ENCODE data around the gene LY9.

LY9 gene

DNA sequence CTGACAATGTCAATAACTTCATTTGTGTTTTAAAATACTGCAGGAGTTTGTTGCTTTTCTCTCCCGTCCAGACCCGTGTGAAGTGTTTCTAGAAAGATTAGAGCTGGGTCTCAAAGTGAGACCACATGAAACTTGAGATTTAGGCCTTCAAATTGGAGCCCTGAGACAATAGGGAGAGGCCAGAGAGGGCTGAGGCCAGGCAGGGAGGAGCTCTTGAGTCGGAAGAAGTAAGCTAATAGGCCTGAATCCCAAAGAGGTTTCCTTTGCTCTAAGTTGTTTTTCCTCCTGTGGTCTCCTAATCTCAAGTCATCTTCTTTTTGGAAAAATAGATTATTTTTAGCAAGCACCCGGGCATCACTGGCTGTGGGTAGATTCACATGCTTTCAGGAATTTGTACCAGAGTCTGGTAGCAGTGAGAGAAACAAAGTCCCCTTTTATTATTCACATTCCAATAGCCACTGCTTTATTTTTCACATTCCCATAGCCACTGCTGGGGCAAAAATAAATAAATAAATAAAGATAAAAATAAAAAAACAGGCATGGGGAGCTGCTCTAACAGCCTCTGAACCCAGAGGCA, 41.1 kb downstream of the LY9 start:
- DNase-seq (ENCODE audit: low read depth): no peak

DNA sequence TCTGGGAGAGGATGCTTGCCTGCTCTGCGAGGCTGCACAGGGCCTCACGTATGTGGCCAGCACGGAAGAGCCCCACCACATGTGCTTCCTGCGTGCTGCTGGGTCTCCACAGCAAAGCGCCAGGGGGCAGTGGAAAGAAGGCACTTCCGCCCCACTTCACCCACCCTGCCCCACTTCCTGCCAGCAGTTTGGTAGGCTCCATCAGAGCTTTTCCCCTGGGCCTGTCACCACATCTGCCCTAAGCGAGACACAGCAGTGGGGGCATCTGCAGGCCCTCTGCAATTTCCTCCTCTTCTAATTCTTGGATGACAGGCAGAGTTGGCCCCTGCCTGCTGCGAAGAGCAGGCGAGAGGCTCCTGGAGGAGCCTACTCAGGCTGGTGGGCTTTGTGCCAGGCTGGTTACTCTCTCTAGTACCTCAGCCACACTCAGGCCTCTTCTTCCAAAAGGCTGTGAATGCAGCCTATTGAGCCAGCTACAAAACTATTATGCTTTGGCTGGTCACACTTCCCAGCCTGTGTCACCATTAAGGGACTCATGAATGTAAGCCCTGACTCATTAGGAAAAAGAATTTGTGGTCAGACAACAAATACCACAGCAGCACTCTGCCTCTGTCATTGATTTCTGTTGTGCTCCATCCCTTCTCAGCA, 41.7 kb downstream of the LY9 start:
- DNase-seq (ENCODE audit: low read depth): peak; percentile 62

- DNase-seq (ENCODE audit: low read depth): no peak
These were observed 42.9 kb downstream of the LY9 start for GRCh38 chr1:160838888-160839287.

GRCh38 chr1:160839746-160840145, 43.8 kb downstream of the LY9 start:
- DNase-seq (ENCODE audit: low read depth): no peak

GRCh38 chr1:160841079-160841478, 45.1 kb downstream of the LY9 start:
- DNase-seq (ENCODE audit: low read depth): no peak

DNA sequence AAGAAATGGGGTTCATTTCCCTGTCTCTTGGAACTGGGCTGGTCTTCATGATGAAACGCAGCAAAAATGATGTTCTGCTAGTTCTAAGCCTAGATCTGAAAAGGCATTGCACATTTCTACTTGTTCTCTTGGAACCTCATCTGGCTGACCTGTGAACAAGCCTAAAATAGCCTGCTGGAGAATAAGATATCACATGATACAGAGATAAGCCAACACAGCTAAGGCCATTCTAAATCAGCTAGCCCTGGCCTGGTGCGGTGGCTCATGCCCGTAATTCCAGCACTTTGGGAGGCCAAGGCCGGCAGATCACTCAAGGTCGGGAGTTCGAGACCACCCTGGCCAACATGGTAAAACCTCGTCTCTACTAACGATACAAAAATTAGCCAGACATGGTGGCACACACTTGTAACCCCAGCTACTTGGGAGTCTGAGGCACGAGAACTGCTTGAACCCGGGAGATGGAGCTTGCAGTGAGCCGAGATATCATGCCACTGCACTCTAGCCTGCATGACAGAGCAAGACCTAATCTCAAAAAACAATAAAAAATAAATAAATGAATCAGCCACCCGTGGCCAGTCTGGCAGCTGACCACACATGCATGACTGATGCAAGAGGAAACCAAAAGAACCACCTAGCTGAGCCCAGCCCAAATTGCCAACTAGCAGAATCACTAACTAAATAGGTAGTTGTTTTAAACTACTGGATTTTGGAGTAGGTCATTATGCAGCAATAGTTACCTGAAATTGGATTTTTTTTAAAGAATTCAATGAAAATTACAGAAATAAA, 48.7 kb downstream of the LY9 start:
- DNase-seq (ENCODE audit: low read depth): no peak

DNA sequence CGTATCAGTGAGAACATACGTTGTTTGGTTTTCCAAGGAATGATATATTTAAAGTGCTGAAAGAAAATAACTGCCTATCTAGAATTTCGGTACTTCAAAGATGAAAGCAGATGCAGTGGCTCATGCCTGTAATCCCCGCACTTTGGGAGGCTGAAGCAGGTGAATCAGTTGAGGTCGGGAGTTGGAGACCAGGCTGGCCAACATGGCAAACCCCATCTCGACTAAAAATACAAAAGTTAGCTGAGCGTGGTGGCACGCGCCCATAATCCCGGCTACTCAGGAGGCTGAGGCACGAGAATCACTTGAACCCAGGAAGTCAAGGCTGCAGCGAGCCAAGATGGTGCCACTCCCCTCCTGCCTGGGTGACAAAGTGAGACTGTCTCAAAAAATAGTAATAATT, 50.3 kb downstream of the LY9 start:
- no peak for DNase-seq (ENCODE audit: low read depth)

GRCh38 chr1:160850541-160850940, 54.6 kb downstream of the LY9 start:
- DNase-seq (ENCODE audit: low read depth): no peak

DNA sequence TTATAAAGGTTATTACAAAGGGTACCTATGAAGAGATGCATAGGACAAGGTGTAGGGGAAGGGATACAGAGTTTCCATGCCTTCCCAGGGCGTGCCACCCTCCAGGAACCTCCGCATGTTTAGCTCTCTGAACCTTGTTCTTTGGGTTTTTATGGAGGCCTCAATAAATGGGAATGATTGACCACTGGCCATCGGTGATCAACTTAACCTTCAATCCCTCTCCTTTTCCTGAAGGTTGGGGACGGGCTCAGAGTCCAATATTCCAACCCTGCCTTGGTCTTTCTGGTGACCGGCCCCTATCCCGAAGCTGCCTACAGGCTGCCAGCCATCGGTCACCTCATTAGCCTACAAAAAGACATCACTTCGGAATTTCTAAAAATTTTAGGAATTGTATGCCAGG, 55.0 kb downstream of the LY9 start:
- DNase-seq (ENCODE audit: low read depth): no peak

DNA sequence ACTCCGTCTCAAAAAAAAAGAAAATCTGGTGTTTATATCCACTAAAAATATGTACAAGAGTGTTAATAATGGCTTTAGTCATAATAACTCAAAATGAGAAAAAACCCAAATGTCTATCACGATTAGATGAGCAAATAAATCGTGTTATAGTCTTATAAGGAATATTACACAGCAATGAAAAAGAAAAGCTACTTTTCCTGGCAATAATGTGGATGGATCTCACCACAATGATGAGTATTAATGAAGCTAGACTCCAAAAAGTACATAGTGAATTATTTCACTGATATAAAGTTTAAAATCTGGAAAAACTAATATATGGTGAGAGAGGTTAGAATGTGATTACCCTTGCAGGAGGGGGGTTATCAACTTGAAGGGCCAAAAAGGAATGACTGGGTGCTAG, 57.0 kb downstream of the LY9 start:
- DNase-seq (ENCODE audit: low read depth): no peak

DNA sequence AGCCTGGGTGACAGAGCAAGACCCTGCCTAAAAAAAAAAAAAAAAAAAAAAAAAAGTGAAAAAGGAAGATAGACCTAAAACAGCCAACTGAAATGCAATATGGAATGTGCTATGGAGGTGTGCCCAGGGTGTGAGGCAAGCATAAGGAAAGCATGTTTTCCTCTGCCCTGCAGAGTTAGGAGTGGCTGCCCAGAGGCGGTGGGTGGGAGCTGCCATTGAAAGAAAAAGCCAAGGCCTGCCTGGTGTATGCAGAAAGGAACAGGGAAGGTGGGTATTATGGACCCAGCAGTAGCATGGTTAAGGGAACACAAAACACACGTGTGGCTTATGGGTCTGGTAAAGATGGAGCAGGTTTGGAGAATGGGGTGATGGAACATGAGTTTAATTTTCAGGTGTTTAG, 57.8 kb downstream of the LY9 start:
- DNase-seq (ENCODE audit: low read depth): no peak

DNA sequence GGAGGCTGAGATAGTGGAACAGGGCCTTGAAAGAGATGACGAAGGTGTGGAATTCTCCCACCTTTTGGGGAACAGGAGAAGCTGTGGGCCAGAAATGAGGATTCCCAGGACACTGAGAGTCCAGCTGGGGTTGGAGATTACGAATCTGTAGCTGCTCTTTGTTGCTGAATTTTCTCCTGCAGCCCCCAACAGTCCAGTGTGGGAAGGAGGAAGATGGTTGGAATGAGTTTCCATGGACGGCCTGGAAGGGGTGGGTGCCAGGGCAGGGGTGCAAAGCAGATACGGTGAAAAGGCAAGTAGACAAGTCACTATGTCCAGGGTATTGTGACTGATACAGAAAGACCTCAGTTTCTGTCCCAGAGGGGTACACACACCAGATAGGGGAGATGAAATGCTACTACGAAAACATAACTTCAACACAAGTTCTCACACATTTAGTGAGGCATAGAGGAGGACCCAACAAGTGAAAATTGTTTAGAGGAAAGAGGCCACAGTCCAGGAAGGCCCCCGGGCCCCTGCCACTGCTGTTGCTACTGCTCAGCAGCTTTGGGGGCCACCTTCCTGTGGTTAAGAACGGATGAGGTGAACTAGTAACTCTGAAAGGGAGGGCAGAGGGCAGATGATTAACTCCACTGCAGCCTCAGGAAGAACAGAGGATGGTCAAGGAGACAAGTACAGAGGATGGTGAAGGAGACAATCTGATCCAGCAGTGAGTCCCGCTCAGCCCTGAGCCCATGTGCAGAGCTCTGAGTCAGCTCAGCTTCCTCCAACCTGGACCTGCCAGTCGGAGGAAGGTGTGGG, 59.4 kb downstream of the LY9 start:
- DNase-seq (ENCODE audit: low read depth): no peak

GRCh38 chr1:160858097-160858496, 62.1 kb downstream of the LY9 start:
- no peak for DNase-seq (ENCODE audit: low read depth)

DNA sequence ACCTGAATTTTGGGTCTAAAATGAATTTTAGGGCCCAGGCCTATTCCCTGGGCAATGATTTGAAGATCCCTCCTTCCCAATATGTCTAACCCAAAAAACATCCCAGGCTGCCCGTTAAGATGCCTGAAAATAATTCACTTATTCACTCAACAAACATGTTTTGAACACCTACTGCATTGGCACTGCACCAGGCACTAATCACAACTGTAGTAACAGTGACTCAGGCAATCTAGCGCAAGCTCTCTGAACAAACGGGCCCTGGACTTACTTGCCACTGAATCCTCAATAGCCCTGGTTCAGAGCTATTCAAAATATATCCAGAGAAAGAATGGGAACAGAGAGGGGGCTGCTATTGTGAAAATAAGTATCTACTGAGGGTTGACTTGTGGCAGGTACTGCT, 62.5 kb downstream of the LY9 start:
- no peak for DNase-seq (ENCODE audit: low read depth)

DNA sequence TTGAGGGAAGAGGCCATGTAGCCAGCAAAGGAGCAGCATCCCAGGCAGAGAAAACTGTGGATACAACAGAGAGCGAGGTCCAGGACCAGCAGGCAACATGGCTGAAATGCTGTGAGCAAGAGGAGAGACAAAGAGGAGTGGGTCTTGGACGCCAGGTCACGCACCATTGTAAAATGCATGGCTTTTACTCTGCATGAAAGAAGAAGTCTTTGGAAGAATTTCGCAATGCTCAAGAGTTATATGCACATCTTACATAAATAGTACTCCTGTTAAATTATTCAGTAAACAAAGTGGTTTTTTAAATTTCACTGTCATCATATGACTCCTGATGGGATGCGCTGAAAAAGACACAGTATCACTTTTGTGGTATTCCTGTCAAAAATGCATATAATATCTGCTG, 63.2 kb downstream of the LY9 start:
- DNase-seq (ENCODE audit: low read depth): no peak

GRCh38 chr1:160860840-160861505, 65.0 kb downstream of the LY9 start:
- no peak for DNase-seq (ENCODE audit: low read depth)

- DNase-seq (ENCODE audit: low read depth): peak; percentile 22
These were observed 66.5 kb downstream of the LY9 start, which contains the start of gene CD244 for GRCh38 chr1:160862203-160863060. Gene CD244, minus strand, starts transcription at chr1:160862887. Its CDS starts 210 bp downstream, at chr1:160862677.

DNA sequence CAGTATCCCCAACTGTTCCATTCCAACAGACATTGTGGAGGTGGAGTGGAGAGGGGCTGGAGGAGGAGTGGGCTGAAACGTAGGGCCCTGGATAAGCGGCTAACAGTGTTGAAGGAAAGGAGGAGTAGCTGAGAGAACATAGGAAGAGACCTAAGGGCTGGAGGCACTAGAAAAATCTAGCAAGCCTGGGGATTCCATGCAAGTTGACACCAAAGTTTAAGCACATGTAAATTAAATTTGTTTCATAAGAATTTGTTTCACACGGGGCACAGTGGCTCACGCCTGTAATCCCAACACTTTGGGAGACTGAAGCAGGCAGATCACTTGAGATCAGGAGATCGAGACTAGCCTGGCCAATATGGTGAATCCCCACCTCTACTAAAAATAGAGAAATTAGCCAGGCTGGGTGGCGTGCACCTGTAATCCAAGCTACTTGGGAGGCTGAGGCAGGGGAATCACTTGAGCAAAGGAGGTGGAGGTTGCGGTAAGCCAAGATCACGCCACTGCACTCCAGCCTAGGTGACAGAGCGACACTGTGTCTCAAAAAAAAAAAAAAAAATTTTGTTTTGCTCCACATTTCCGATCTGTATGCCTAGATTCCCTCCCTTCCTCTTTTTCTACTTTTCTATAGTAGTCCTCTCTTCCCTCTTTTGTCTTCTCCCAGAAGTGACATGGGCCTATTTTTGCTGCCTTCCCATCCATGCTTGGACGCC, 67.2 kb downstream of the LY9 start:
- no peak for DNase-seq (ENCODE audit: low read depth)

DNA sequence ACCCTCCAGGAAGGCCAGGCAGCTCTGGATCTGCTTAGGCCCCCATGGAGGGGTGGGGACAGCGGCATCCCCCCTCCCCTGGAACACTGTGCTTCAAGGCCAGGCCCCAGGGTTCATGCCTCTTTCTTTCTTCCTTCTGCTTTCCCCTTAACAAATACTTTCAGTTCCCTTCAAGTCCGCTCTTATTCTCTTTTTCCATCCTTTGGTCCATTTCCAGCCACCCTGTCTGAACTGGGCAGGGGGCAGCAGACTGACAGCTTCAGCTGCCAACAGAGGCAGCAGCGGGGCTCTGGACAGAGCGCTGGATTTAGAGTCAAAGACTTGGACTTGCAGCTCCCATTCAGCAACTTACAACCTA, 67.8 kb downstream of the LY9 start:
- no peak for DNase-seq (ENCODE audit: low read depth)

GRCh38 chr1:160864173-160864572, 68.2 kb downstream of the LY9 start:
- no peak for DNase-seq (ENCODE audit: low read depth)

Measured in activated T-helper 9 cell treated with anti-CD3 and anti-CD28 coated beads, Interleukin-2, amount 50 U/mL, for 16 hours (primary cell).